Peyer's patch (tissue), 4 donors: ENCODE measurements around the gene SYNE1.

Source experiments
- POLR2A ChIP-seq, 2 donors: fragments of 450-650 bp; IDR thresholded peaks; one replicate each; pipeline ENCODE4 v1.5.1; 2017; ENCODE audit warnings: antibody characterized with exemption in 2 of 2, mild to moderate bottlenecking in 2 of 2, moderate library complexity in 2 of 2
- TF ChIP-seq, protein P1 (sequence below), 6 experiments: fragments of 450-650 bp in 4 of 6; fragments of 200-600 bp in 2 of 6; sonication (generic) in 1 of 6; IDR thresholded peaks; one replicate each; pipeline ENCODE4 v1.5.1; 2017 to 2019; ENCODE audit warnings: antibody characterized with exemption in 6 of 6, mild to moderate bottlenecking in 3 of 6, moderate library complexity in 1 of 6

DNA sequence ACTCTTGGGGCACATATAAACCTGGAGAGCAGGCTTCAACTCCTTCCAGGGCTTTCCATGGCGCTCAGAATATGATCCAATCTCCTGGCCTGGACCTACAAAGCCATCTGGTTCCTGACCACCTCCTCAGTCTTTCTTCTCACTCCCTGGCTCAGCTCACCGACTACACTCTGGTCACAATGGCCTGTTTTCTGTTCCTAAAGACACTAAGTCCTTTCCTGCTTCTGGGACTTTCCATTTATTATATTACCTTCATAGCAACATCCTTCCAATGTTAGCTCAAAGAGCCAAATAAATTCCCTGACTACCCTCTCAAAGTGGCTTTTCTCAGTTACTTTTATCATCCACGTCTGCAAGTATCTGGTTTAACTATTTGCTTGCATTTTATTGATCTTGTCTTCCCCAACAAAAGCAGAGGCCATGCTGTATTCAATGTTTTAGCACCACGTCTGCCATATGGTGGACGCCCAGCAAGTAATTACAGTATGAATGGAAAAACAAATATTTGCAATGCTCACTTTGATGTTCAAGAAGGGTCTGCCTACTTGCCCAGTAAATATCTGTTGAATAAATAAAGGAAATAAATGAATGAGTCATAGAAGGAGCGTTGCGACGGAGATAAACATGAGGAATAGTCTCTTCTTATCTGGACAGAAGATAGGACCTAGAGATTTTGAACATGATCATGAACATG, 501.3 kb downstream of the SYNE1 start:
- TF ChIP-seq POLR2A (IDR thresholded peaks at IDR 0.05) = no peak
- TF ChIP-seq, protein P1, sequence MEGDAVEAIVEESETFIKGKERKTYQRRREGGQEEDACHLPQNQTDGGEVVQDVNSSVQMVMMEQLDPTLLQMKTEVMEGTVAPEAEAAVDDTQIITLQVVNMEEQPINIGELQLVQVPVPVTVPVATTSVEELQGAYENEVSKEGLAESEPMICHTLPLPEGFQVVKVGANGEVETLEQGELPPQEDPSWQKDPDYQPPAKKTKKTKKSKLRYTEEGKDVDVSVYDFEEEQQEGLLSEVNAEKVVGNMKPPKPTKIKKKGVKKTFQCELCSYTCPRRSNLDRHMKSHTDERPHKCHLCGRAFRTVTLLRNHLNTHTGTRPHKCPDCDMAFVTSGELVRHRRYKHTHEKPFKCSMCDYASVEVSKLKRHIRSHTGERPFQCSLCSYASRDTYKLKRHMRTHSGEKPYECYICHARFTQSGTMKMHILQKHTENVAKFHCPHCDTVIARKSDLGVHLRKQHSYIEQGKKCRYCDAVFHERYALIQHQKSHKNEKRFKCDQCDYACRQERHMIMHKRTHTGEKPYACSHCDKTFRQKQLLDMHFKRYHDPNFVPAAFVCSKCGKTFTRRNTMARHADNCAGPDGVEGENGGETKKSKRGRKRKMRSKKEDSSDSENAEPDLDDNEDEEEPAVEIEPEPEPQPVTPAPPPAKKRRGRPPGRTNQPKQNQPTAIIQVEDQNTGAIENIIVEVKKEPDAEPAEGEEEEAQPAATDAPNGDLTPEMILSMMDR (IDR thresholded peaks at IDR 0.05) = no peak
